Inflammatory macrophage treated with lipopolysaccharide for 4 hours (primary cell): ENCODE data around the gene KLRG1.

Experiments
- DNase-seq: peaks from one replicate; pipeline ENCODE4 v3.0.0-alpha.2; 2020

The KLRG1 gene

GRCh38 chr12:8989413-8989812, at the start of gene KLRG1:
Gene KLRG1 (plus strand): TSS chr12:8989546. CDS start chr12:8989636, 90 bp downstream.
- peak; percentile 54 for DNase-seq

GRCh38 chr12:8941691-8942478, 47.5 kb upstream of the KLRG1 start:
- no peak for DNase-seq

GRCh38 chr12:8943565-8944186, 45.7 kb upstream of the KLRG1 start:
- no peak for DNase-seq

- DNase-seq = peak; percentile 2
These were observed 42.6 kb upstream of the KLRG1 start for GRCh38 chr12:8946733-8947132.

GRCh38 chr12:8947737-8948136, 41.6 kb upstream of the KLRG1 start:
- DNase-seq = peak; percentile 74

GRCh38 chr12:8948701-8949341, 40.5 kb upstream of the KLRG1 start:
- DNase-seq = peak; percentile 79

- peak; percentile 97 for DNase-seq
These were observed 39.8 kb upstream of the KLRG1 start, which contains the start of gene M6PR for GRCh38 chr12:8949342-8950220. Gene M6PR (minus strand): TSS chr12:8949645. CDS start chr12:8946404, 3,241 bp downstream.

- DNase-seq = no peak
These were observed 39.2 kb upstream of the KLRG1 start for GRCh38 chr12:8950221-8950527.

- DNase-seq = peak; percentile 50
These were observed 38.5 kb upstream of the KLRG1 start for GRCh38 chr12:8950702-8951478.

- DNase-seq = peak; percentile 9
These were observed 37.6 kb upstream of the KLRG1 start for GRCh38 chr12:8951744-8952143.

- no peak for DNase-seq
These were observed 35.5 kb upstream of the KLRG1 start for GRCh38 chr12:8953773-8954402.

- no peak for DNase-seq
These were observed 33.3 kb upstream of the KLRG1 start for GRCh38 chr12:8956073-8956472.

- no peak for DNase-seq
These were observed 32.6 kb upstream of the KLRG1 start for GRCh38 chr12:8956772-8957171.

GRCh38 chr12:8957561-8957960, 31.8 kb upstream of the KLRG1 start:
- DNase-seq = no peak

GRCh38 chr12:8958066-8958465, 31.3 kb upstream of the KLRG1 start:
- DNase-seq = peak; percentile 22

GRCh38 chr12:8960176-8960575, 29.2 kb upstream of the KLRG1 start:
- DNase-seq = no peak

GRCh38 chr12:8968761-8969160, 20.6 kb upstream of the KLRG1 start:
- DNase-seq = no peak

GRCh38 chr12:8969861-8970411, 19.4 kb upstream of the KLRG1 start:
- DNase-seq = no peak

- DNase-seq = no peak
These were observed 18.9 kb upstream of the KLRG1 start for GRCh38 chr12:8970432-8970831.

GRCh38 chr12:8980137-8980536, 9.2 kb upstream of the KLRG1 start:
- DNase-seq = no peak

GRCh38 chr12:8985213-8985754, 4.1 kb upstream of the KLRG1 start:
- DNase-seq = peak; percentile 59
